HG02571 (cell line): Measurements from ENCODE around the gene GP2.
"Not testable (repeated sequence)": the region's sequence is repeated elsewhere in the genome, so short reads cannot be mapped to it uniquely, and the experiment has no call there.

Source experiments
- ATAC-seq: cut with Tn5 transposase; IDR thresholded peaks from one replicate; pipeline ENCODE4 v1.9.1; 2021; ENCODE audit warnings: mild to moderate bottlenecking, moderate library complexity; ENCODE audit not compliant: unreplicated experiment

GP2 gene

DNA sequence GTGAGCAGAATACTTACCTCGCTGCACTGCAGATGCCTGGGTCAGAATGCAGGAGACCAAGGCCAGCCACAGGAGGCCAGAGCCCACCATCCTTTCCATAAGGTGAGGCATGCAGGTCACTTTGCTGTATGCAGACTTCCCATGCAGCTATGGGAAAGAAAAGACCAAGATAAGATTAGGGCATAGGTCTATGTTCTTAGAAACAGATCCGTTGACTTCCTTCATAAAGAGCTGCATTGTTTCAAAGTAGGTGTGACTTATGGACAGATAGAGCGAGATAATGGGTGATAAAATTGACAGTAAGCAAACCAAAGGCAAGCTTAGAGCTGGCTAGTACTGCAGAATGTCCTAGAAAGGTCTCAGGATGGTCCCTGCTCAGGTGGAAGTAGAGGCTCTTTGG, 992 bp downstream of the GP2 start:
- ATAC-seq: no peak

GRCh38 chr16:20325005-20325404, 2.3 kb downstream of the GP2 start:
- no peak for ATAC-seq

- no peak for ATAC-seq
Observed at GRCh38 chr16:20323591-20324117, 3.7 kb downstream of the GP2 start.

DNA sequence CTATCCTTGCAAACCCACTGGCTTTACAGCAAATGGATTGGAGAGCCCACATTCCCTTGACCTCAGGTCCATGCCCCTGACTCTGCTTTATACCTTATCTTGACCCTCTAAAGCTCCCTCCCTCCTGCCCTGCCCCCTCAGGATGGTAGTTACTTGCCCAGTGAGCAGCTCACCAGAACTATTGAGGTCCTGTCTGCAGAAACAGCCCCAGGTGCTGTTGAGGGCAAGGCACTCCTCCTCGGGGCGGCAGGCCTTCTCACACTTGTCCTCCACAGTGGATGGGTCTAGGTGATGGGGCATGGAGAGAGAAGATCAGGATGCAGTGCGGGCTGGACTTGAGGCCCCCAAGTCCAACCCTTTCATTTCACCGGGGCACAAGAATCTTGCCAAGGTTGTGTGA, 4.6 kb downstream of the GP2 start:
- no peak for ATAC-seq

DNA sequence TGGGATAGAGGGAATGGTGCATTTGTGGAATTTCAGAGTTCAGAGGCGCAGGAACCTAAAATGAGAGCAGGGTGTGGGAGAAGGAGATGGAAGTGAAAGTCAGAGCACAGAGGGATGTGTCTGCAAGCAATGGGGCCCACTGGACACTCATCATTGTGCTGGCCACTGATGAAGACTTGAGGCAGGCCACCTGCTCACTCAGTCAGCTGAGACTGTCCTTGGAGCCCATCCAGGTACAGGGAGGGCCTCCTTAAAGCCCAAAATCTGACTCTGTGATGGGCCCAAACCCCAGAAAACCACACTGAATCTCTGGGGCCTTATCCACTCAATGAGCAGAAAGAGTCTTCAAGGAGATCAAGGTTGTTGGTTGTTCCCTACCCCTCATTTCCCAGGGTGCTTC, 5.6 kb downstream of the GP2 start:
- no peak for ATAC-seq

GRCh38 chr16:20321051-20321450, 6.3 kb downstream of the GP2 start:
- not testable (repeated sequence) for ATAC-seq

DNA sequence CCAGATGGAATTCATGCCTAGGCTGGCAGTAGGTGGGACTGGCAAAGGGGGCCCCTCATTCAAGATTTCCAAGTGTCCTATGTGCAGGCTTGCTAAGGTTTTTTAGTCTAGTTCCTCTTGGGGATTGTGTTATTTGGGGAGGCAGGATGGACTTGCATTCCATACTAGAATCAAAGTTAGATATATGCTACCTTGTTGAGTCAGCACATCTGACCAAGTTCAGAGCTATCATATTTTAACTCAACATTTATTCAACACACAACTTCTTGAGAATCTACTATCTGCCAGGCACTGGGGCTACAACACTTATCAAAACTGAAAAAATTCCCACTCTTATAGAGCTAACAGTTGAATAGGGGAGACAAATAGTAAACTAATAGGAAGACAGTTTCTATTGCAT, 6.7 kb downstream of the GP2 start:
- ATAC-seq: no peak

GRCh38 chr16:20320178-20320577, 7.1 kb downstream of the GP2 start:
- no peak for ATAC-seq

DNA sequence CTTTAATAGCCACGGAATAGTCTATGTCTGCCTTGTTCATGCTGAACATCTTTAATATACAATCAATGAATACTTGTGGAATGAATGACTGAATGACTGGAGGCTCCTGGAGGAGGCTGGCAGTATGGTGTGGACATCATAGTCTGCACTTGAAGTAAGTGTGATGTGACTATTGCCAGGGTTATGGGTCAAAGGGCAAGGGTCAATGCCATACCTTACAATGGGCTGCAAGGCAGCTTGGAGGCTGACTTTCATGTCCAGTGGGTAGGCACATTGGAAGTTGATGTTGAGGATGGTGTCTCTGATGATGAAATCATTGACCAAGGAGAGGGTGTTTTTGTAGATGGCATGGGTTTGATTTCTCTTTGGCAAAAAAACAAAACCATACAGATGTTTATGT, 7.9 kb downstream of the GP2 start:
- no peak for ATAC-seq

GRCh38 chr16:20318437-20318836, 8.9 kb downstream of the GP2 start:
- ATAC-seq: no peak

GRCh38 chr16:20318006-20318405, 9.3 kb downstream of the GP2 start:
- no peak for ATAC-seq

- no peak for ATAC-seq
Observed at GRCh38 chr16:20317117-20317516, 10.2 kb downstream of the GP2 start.

- ATAC-seq: no peak
Observed at GRCh38 chr16:20316715-20317114, 10.6 kb downstream of the GP2 start.

- ATAC-seq: no peak
Observed at GRCh38 chr16:20315764-20316163, 11.5 kb downstream of the GP2 start.

GRCh38 chr16:20314575-20314974, 12.7 kb downstream of the GP2 start:
- no peak for ATAC-seq

GRCh38 chr16:20313741-20314140, 13.6 kb downstream of the GP2 start:
- ATAC-seq: no peak

GRCh38 chr16:20312536-20313095, 14.7 kb downstream of the GP2 start:
- not testable (repeated sequence) for ATAC-seq

- ATAC-seq: no peak
Observed at GRCh38 chr16:20311548-20311947, 15.8 kb downstream of the GP2 start.

- no peak for ATAC-seq
Observed at GRCh38 chr16:20310421-20311395, 16.6 kb downstream of the GP2 start.

GRCh38 chr16:20309786-20310185, 17.5 kb downstream of the GP2 start:
- ATAC-seq: no peak

DNA sequence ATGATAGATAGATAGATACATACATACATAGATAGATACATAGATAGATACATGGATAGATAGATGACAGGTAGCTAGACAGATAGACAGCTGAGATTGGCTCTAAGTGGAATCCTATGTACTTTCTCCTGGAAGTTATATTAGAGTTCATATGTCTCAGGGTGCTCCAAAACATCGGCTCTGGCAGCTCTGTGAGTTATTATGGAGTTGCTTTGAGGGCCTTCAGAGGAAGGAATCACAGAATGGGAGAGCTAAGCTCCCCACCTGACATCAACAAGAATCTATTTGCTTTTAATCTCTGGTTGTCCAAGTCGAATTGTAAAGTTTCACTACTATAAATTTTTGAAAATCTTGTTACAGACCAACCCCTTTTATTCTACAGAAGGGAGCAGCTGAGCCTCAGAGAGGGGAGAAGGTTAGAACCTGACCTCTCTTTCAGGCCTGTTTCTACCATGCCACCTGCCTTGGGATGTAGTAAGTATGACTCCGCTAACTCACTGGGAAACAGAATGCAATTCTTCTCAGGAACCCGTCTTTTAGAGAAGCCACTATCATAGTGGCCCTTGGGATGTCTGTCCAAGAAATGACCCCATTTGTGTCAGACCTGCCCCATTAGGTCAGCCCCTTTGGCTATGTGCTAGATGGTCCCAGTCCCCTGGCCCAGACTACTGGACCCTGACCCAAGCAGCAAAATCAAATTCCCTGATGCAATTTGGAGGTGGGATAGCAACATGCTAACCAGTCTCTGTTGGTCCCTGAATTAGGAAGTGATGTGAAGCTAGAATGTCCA, 18.3 kb downstream of the GP2 start:
- no peak for ATAC-seq
